Heart left ventricle (tissue), 16 donors: ENCODE data around the gene PRRC2C. TPM values are rescaled to one million over a fixed set of nuclear protein-coding genes. Genes with fewer than 3 reads are reported as not detected.
"Not testable (repeated sequence)": the region's sequence is repeated elsewhere in the genome, so short reads cannot be mapped to it uniquely, and the experiment has no call there.

Experiments
- ATAC-seq, 4 donors: fragments of 200-7000 bp; cut with Tn5 transposase; one replicate each; pipeline ENCODE4 v1.9.1; 2020 to 2022; ENCODE audit warnings: moderate library complexity in 4 of 4, mild to moderate bottlenecking in 3 of 4, moderate number of reproducible peaks in 1 of 4
- DNase-seq, 5 donors: peaks; one replicate each; pipeline ENCODE4 v3.0.0-alpha.2; 2020
- H3K27ac ChIP-seq, 12 donors: fragments of 200-600 bp; sonication (generic) in 4 of 12; one replicate each; pipeline versions ENCODE4 v1.5.0 to v1.8.0; 2016 to 2022; ENCODE audit warnings: mild to moderate bottlenecking in 2 of 12
- H3K27me3 ChIP-seq, 9 donors: fragments of 200-600 bp; sonication (generic) in 2 of 9; one replicate each; pipeline versions ENCODE4 v1.5.1 to v1.8.0; 2016 to 2022; ENCODE audit warnings: mild to moderate bottlenecking in 3 of 9
- H3K36me3 ChIP-seq, 9 donors: fragments of 200-600 bp; sonication (generic) in 2 of 9; one replicate each; pipeline versions ENCODE4 v1.5.0 to v1.8.0; 2018 to 2022; ENCODE audit warnings: mild to moderate bottlenecking in 2 of 9
- H3K4me1 ChIP-seq, 12 donors: fragments of 200-600 bp; sonication (generic) in 4 of 12; one replicate each; pipeline versions ENCODE4 v1.5.0 to v1.8.0; 2016 to 2022; ENCODE audit warnings: mild to moderate bottlenecking in 3 of 12
- H3K4me3 ChIP-seq, 12 donors: fragments of 200-600 bp; sonication (generic) in 4 of 12; one replicate each; pipeline versions ENCODE4 v1.5.0 to v1.8.0; 2017 to 2022; ENCODE audit warnings: mild to moderate bottlenecking in 9 of 12, moderate library complexity in 4 of 12
- H3K9me3 ChIP-seq, 12 donors: fragments of 200-600 bp; sonication (generic) in 4 of 12; one replicate each; pipeline versions ENCODE4 v1.5.0 to v1.8.0; 2016 to 2022; ENCODE audit warnings: mild to moderate bottlenecking in 1 of 12
- POLR2A ChIP-seq, 2 donors: fragments of 450-650 bp; IDR thresholded peaks; one replicate each; pipeline ENCODE4 v1.6.1; 2017; ENCODE audit warnings: antibody characterized with exemption in 2 of 2, mild to moderate bottlenecking in 2 of 2, moderate library complexity in 2 of 2
- WGBS, 4 donors: extraction: QIAGEN DNeasy Blood & Tissue Kit in 2 of 4; methylation state at CpG; one replicate each; pipeline versions ENCODE4 v1.1.5 to v1.1.7; 2013 to 2018; 5-methylcytosine and 5-hydroxymethylcytosine counted together
- intact Hi-C, 10 donors: fragments of 100-400 bp; cut with DNase I; formaldehyde crosslinking; loops; one replicate each; pipeline versions ENCODE4 v1.11.1 to v1.14.2; 2022
- polyA plus RNA-seq, 2 donors: library from polyadenylated mRNA; stranded (reverse); fragments of 200-250 nt; gene quantifications; one replicate each; pipeline ENCODE4 v1.2.3, GENCODE V29; 2013
- total RNA-seq, 9 donors: library from RNA; depleted of rRNA in 2 of 9; stranded (reverse); fragments of >200 nt in 2 of 9; fragmentation: NEBNext Ultra II Directional in 3 of 9; extraction: Animal tissue kit (Norgen Biotek cat#: 25700) in 3 of 9; gene quantifications; one replicate each; pipeline versions ENCODE4 v1.1.0 to v1.2.4, GENCODE V29; 2016 to 2023
- TF ChIP-seq, protein P1 (sequence below), 12 donors: fragments of 200-600 bp; sonication (generic) in 4 of 12; IDR thresholded peaks; one replicate each; pipeline versions ENCODE4 v1.5.0 to v1.8.0; 2018 to 2022; ENCODE audit warnings: antibody characterized with exemption in 12 of 12, mild to moderate bottlenecking in 5 of 12
- donor health status: ischemic (EF 13 %, LVEDD 7.1; RV severe dilation, severe dysfunction).
- donor health status: healthy with polysubstance abuse.
- donor health status: DM: no; HTN: yes; CAD: no.
- donor health status: DM: no; HTN: no; CAD: no.
- donor health status: ischemic (EF 25% LVEDD 6.9; RV normal size, moderate dysfunction).
- donor health status: ischemic (EF 25% LVEDD 5.7; RV mildly dilated, moderate dysfunction).
- donor health status: healthy.
- donor health status: DM: yes; HTN: yes; CAD: no.
- donor health status: ischemic (EF 35%, LVEDD 5.7; RV mildly dilated, moderate dysfunction).
- donor health status: nonischemic (EF 11% LVEDD 7.7; RV severe dilation, severe dysfunction).
- donor health status: DM: yes; HTN: yes; CAD: no.
- donor health status: PGD.
- donor health status: ischemic (EF 29% LVEDD 5.4; RV normal size, mild dysfunction).
- donor health status: nonischemic (EF 23%, LVEDD 6.1; RV moderate dilation, normal function).

The PRRC2C gene
- total and polyA plus RNA-seq, 11 donors, result 21.1 to 107 (median 50.0) TPM

DNA sequence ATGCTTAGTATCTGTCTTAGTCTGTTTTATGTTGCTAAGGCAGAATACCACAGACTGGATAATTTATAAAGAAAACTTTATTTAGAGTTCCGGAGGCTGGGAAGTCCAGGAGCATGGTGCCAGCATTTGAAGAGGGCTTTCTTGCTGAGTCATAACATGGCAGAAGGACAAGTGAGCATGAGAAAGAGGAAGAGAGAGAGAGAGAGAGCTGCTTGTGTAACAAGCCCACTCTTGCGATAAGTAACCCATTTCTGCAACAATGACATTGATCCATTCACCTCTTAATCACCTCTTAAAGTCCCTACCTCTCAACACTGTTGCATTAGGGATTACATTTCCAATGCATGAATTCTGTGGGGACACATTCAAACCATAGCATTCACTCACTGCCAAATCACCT is 125.1 kb downstream of the PRRC2C start:
- ATAC-seq (peak in 1 of 4 donors; percentile 20), DNase-seq (no peak)
- H3K27me3 ChIP-seq, result no peaks in the 10 kb centered on the region
- H3K9me3 ChIP-seq, result no peaks in the 10 kb centered on the region
- H3K36me3 ChIP-seq, result no peaks in the 10 kb centered on the region
- intact Hi-C loops, result no loop called here
- peaks cover 0 to 2% (median 0%) of the 10 kb centered on the region in 12 donors for H3K4me1 ChIP-seq
- 73 to 97% (median 88%) methylated on average over 2 of the region's 2 CpGs for WGBS, 4 donors
- no peak for TF ChIP-seq POLR2A (IDR thresholded peaks at IDR 0.05)
- TF ChIP-seq, protein P1, sequence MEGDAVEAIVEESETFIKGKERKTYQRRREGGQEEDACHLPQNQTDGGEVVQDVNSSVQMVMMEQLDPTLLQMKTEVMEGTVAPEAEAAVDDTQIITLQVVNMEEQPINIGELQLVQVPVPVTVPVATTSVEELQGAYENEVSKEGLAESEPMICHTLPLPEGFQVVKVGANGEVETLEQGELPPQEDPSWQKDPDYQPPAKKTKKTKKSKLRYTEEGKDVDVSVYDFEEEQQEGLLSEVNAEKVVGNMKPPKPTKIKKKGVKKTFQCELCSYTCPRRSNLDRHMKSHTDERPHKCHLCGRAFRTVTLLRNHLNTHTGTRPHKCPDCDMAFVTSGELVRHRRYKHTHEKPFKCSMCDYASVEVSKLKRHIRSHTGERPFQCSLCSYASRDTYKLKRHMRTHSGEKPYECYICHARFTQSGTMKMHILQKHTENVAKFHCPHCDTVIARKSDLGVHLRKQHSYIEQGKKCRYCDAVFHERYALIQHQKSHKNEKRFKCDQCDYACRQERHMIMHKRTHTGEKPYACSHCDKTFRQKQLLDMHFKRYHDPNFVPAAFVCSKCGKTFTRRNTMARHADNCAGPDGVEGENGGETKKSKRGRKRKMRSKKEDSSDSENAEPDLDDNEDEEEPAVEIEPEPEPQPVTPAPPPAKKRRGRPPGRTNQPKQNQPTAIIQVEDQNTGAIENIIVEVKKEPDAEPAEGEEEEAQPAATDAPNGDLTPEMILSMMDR (IDR thresholded peaks at IDR 0.05), result no peak
- H3K27ac ChIP-seq, result no peak overlapping the region
- no peak overlapping the region for H3K4me3 ChIP-seq

DNA sequence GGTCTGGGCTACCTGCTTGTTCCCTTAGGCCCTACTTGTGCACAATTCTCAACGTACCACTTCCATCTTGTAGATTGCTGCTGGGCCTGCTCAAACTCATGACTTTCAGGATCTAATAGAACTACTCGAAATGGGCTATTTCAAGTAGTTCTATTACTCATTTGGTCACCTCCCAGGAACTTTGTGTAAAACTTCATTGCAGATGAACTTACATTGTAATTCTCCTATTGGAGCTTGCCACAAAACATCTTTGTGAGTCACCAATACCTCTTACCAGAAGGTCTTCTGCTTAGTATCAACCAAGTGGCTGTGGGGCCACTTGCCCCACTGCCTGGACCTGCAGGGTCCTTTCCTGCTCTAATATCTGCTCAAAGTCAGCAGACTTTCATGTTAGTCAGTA is 126.0 kb downstream of the PRRC2C start:
- 84 to 97% (median 90%) methylated on average over 2 of the region's 2 CpGs for WGBS, 4 donors
- Histone ChIP-seq H3K9me3 (no peaks in the 10 kb centered on the region), H3K27ac (no peak overlapping the region), H3K36me3 (no peaks in the 10 kb centered on the region), H3K4me3 (no peak overlapping the region), H3K4me1 (peaks cover 0 to 2% (median 0%) of the 10 kb centered on the region in 12 donors), H3K27me3 (no peaks in the 10 kb centered on the region)
- DNase-seq, result no peak
- no peak for ATAC-seq
- intact Hi-C loops, result no loop called here
- no peak for TF ChIP-seq POLR2A (IDR thresholded peaks at IDR 0.05)
- TF ChIP-seq, protein P1 (IDR thresholded peaks at IDR 0.05), result no peak

DNA sequence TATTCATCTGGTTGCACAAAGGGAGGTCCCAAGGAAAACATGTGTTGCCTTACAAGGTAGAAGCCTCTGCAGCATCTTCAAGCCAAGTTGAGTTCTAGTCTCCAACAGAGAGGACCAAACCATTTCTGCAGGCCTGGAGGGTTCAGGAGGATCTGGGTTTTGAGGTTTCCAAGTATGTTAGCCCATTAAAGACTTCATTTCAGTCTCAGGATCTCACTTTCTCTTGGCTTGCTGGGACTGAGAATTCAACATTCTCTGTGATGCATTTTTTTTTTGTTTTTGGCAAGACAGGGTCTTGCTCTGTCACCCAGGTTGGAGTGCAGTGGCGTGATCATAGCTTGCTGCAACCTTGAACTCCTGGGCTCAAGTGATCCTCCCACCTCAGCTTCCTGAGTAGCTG is 128.0 kb downstream of the PRRC2C start:
- ATAC-seq, result no peak
- WGBS, 4 donors, result 80 to 92% (median 90%) methylated on average over 1 of the region's 1 CpG

DNA sequence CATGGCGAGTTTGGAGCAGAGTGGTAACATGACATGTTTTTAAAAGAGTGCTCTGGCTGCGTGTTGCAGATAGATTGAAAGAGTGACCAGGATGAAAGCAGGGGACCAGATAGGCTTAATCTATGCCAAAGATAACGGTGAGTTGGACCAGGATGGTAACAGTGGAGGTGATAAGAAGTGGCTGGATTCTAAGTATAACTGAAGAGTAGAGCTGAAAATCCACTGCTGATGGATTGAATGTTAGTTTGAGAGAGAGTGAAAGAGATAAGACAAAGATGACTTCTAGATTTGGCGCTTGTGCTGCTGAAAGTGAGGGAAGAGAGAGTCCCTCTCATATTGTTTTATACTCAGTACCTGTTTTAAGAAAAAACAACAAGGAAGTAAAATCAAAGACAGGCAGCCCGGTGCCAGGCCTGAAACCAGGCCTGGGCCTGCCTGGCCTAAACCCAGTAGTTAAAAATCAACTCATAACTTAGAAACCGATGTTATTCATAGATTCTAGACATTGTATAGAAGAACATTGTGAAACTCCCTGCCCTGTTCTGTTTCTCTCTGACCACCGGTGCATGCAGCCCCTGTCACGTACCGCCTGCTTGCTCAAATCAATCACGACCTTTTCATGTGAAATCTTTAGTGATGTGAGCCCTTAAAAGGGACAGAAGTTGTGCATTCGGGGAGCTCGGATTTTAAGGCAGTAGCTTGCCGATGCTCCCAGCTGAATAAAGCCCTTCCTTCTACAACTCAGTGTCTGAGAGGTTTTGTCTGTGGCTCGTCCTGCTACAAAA is 130.0 kb downstream of the PRRC2C start:
- H3K9me3 ChIP-seq, H3K4me1 ChIP-seq, DNase-seq, H3K36me3 ChIP-seq, intact Hi-C loops, ATAC-seq, H3K27me3 ChIP-seq, H3K27ac ChIP-seq, H3K4me3 ChIP-seq: not testable (repeated sequence)
- WGBS, 4 donors, result 67 to 79% (median 74%) methylated on average over 13 to 14 of the region's 14 CpGs

More for the DNA sequence above, 128.0 kb downstream of the PRRC2C start:
- Histone ChIP-seq H3K27ac (no peak overlapping the region), H3K4me1 (peaks cover 0 to 2% (median 0%) of the 10 kb centered on the region in 12 donors), H3K9me3 (no peaks in the 10 kb centered on the region), H3K36me3 (no peaks in the 10 kb centered on the region), H3K4me3 (no peak overlapping the region), H3K27me3 (no peaks in the 10 kb centered on the region)
- no peak for DNase-seq
- intact Hi-C loops, result no loop called here
- TF ChIP-seq, protein P1 (IDR thresholded peaks at IDR 0.05), result no peak
- no peak for TF ChIP-seq POLR2A (IDR thresholded peaks at IDR 0.05)
